RWPE2 (cell line): ENCODE measurements around the gene THAP4.
"Not testable (repeated sequence)": the region's sequence is repeated elsewhere in the genome, so short reads cannot be mapped to it uniquely, and the experiment has no call there.

Source experiments
- ATAC-seq: fragments of 200-7000 bp; cut with Tn5 transposase; 3 replicates; pipeline ENCODE4 v1.9.1; 2021; ENCODE audit warnings: low read depth
- DNase-seq: peaks from one replicate; pipeline ENCODE4 v3.0.0-alpha.2; 2020; ENCODE audit warnings: low spot score
- H3K27ac ChIP-seq: fragments of 450-650 bp; 2 replicates; pipeline ENCODE4 v1.5.1; 2017; ENCODE audit warnings: mild to moderate bottlenecking; ENCODE audit not compliant: poor library complexity, severe bottlenecking
- H3K27me3 ChIP-seq: fragments of 250-450 bp; sonication (Bioruptor Pico); 2 replicates; pipeline ENCODE4 v1.5.1; 2021; ENCODE audit warnings: mild to moderate bottlenecking, moderate library complexity; ENCODE audit not compliant: insufficient read depth, poor library complexity, severe bottlenecking
- H3K36me3 ChIP-seq: fragments of 250-450 bp; sonication (Bioruptor Pico); 2 replicates; pipeline ENCODE4 v1.5.1; 2020; ENCODE audit warnings: low read depth, mild to moderate bottlenecking, moderate library complexity
- H3K4me1 ChIP-seq: fragments of 250-450 bp; sonication (Bioruptor Pico); 2 replicates; pipeline ENCODE4 v1.5.1; 2021; ENCODE audit warnings: mild to moderate bottlenecking, moderate library complexity; ENCODE audit not compliant: insufficient read depth, poor library complexity, severe bottlenecking
- H3K4me3 ChIP-seq: fragments of 250-450 bp; sonication (Bioruptor Pico); 2 replicates; pipeline ENCODE4 v1.5.1; 2021; ENCODE audit warnings: mild to moderate bottlenecking, moderate library complexity; ENCODE audit not compliant: severe bottlenecking
- H3K9me3 ChIP-seq: fragments of 250-450 bp; sonication (Bioruptor Pico); 2 replicates; pipeline ENCODE4 v1.5.1; 2021; ENCODE audit warnings: mild to moderate bottlenecking, moderate library complexity; ENCODE audit not compliant: severe bottlenecking
- CTCF ChIP-seq: fragments of 450-650 bp; IDR thresholded peaks from one replicate; pipeline ENCODE4 v1.5.1; 2017; ENCODE audit warnings: mild to moderate bottlenecking, moderate library complexity; ENCODE audit not compliant: poor library complexity, severe bottlenecking

The THAP4 gene

DNA sequence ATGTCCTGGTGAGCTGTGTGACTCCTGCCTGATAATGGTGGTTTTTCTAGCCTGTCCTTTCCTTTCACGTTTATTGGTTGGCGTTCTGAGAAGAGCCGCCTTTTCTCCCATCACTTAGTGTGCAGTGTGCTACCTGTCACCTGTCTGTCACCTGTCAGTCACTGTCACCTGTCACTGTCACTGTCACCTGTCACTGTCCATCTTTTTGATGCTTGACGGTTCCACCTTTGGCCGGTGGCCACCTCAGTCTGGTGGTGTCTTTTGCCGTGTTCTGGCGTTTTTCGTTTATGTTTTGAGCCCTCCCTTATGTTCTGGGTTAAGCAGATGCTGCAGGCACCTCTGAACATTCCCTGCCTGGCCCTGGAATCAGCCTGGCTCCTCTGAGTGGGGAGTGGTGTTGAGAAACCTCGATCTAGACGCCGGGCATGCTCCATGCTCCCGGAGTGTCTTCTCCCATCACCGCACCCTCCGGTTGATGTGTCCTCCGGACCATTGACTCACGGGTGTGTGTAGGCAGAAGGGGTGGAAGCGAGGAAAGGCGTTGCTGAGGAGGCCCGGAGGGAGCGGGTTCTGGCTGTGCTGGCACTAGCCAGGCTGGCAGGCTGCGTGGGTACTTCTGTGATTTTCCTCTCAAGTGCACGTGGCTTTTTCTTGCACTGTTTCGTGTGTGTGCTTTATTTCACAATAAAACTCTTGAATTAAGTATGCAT, 28.9 kb upstream of the THAP4 start:
- no peaks in the 10 kb centered on the region for H3K9me3 ChIP-seq
- H3K27me3 ChIP-seq = no peaks in the 10 kb centered on the region
- H3K27ac ChIP-seq = no peak overlapping the region
- no peak for ATAC-seq
- H3K36me3 ChIP-seq = peaks cover 20% of the 10 kb centered on the region
- DNase-seq = peak; percentile 59
- TF ChIP-seq CTCF = peak; percentile 28
- peaks cover 10% of the 10 kb centered on the region for H3K4me1 ChIP-seq
- no peak overlapping the region for H3K4me3 ChIP-seq

DNA sequence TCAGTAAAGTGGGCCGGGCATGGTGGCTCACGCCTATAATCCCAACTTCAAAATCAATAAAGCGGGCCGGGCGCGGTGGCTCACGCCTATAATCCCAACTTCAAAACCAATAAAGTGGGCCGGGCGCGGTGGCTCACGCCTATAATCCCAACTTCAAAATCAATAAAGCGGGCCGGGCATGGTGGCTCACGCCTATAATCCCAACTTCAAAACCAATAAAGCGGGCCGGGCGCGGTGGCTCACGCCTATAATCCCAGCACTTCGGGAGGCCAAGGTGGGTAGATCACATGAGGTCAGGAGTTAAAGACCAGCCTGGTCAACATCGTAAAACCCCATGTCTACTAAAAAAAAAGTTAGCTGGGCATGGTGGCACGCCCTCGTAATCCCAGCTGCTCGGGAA, 25.8 kb upstream of the THAP4 start:
- peaks cover 23% of the 10 kb centered on the region for H3K36me3 ChIP-seq
- not testable (repeated sequence) for DNase-seq, H3K4me3 ChIP-seq, H3K27me3 ChIP-seq, H3K27ac ChIP-seq, H3K9me3 ChIP-seq, H3K4me1 ChIP-seq, ATAC-seq

- no peak for TF ChIP-seq CTCF
- peaks cover 25% of the 10 kb centered on the region for H3K36me3 ChIP-seq
- DNase-seq (no peak), ATAC-seq (no peak)
- no peaks in the 10 kb centered on the region for H3K9me3 ChIP-seq
- H3K27ac ChIP-seq = no peak overlapping the region
- peaks cover 10% of the 10 kb centered on the region for H3K4me1 ChIP-seq
- no peak overlapping the region for H3K4me3 ChIP-seq
- H3K27me3 ChIP-seq = no peaks in the 10 kb centered on the region
These were observed 23.7 kb upstream of the THAP4 start for GRCh38 chr2:241660593-241661213.

- Histone ChIP-seq H3K27ac (no peak overlapping the region), H3K36me3 (peaks cover 37% of the 10 kb centered on the region), H3K4me3 (no peak overlapping the region), H3K27me3 (no peaks in the 10 kb centered on the region), H3K4me1 (no peaks in the 10 kb centered on the region), H3K9me3 (no peaks in the 10 kb centered on the region)
- DNase-seq (no peak), ATAC-seq (peak; percentile 72)
- peak; percentile 88 for TF ChIP-seq CTCF
These were observed 22.3 kb upstream of the THAP4 start for GRCh38 chr2:241659150-241659739.

- peaks cover 45% of the 10 kb centered on the region for H3K36me3 ChIP-seq
These were observed 21.3 kb upstream of the THAP4 start for GRCh38 chr2:241658296-241658695.

More at GRCh38 chr2:241658296-241658695, 21.3 kb upstream of the THAP4 start:
- H3K27ac ChIP-seq = no peak overlapping the region
- no peak for TF ChIP-seq CTCF
- no peaks in the 10 kb centered on the region for H3K9me3 ChIP-seq
- ATAC-seq (no peak), DNase-seq (no peak)
- H3K27me3 ChIP-seq = no peaks in the 10 kb centered on the region
- no peak overlapping the region for H3K4me3 ChIP-seq
- no peaks in the 10 kb centered on the region for H3K4me1 ChIP-seq
